ENCODE measurements around the gene TMEM14A.

The TMEM14A gene

DNA sequence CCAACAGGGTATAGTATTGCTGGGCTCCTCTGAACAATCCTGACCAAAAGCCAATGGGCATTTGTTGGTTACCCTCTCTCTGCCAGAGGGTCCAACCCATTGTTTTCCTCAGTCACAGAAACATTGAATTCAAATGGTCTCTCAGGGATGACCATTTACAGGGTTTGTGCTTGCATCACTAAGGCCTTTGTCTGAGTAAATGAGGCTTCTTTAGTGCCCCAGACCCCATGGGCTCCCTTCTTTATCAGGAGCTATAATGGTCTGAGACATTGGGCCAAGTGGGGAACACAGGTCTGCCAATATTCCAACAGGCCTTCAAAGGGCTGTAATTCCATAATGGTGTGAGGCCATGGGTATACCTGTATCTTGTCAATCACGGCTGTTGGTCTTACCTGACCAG lies 65.2 kb downstream of the TMEM14A start:
- DNase-seq (ENCODE audit: low spot score) = no peak

Measured in globus pallidus (tissue), 1 donor.